ENCODE measurements around the gene HSPA1L. TPM values are rescaled to one million over a fixed set of nuclear protein-coding genes. Genes with fewer than 3 reads are reported as not detected.

The HSPA1L gene
- polyA plus RNA-seq, 1 donor from 2014 or later: 2.6 TPM

GRCh38 chr6:31827286-31828079 lies 12.4 kb upstream of the HSPA1L start, which contains the start of gene HSPA1B:
Gene HSPA1B (plus strand): TSS chr6:31827738. CDS start chr6:31827951, 213 bp downstream.
- Histone ChIP-seq H3K79me2 (replicated peaks; ENCODE audit: insufficient read depth, low read length) (peaks cover 26% of the 10 kb centered on the region), H4K20me1 (ENCODE audit: insufficient read depth) (no peaks in the 10 kb centered on the region), H3F3A (ENCODE audit: insufficient read depth, low read length, poor library complexity, severe bottlenecking) (peaks cover 3% of the 10 kb centered on the region), H3K27me3 (ENCODE audit: insufficient read depth, low read depth, low read length) (no peaks in the 10 kb centered on the region), H3K9me2 (ENCODE audit: insufficient read depth, low read length) (no peaks in the 10 kb centered on the region), H3K9ac (ENCODE audit: low read length) (peak within 1 kb of the TSS; percentile 70), H3K4me2 (ENCODE audit: low read length) (peak within 1 kb of the TSS; percentile 89), H3K4me3 (ENCODE audit: low read length) (peak within 1 kb of the TSS; percentile 69), H3K9me3 (ENCODE audit: low read length) (no peaks in the 10 kb centered on the region), H2AFZ (ENCODE audit: low read depth, low read length) (peak within 1 kb of the TSS; percentile 69), H3K27ac (ENCODE audit: low read length) (peak within 1 kb of the TSS; percentile 80), H3K36me3 (ENCODE audit: insufficient read depth, low read length) (no peaks in the 10 kb centered on the region)
- TF ChIP-seq CTCF (IDR thresholded peaks at IDR 0.05; ENCODE audit: poor library complexity, severe bottlenecking) (no peak), REST (IDR thresholded peaks at IDR 0.05; ENCODE audit: borderline replicate concordance) (peak; percentile 77), SMC3 (conservative IDR thresholded peaks at IDR 0.05; ENCODE audit: poor library complexity) (peak; percentile 19), EP300 (conservative IDR thresholded peaks at IDR 0.05; ENCODE audit: poor library complexity, severe bottlenecking) (no peak), EZH2 (IDR thresholded peaks at IDR 0.05; ENCODE audit: borderline replicate concordance, insufficient read depth, low read length, poor library complexity, severe bottlenecking) (no peak), RAD21 (conservative IDR thresholded peaks at IDR 0.05) (no peak), POLR2AphosphoS5 (IDR thresholded peaks at IDR 0.05) (peak; percentile 99), MXI1 (conservative IDR thresholded peaks at IDR 0.05; ENCODE audit: poor library complexity, severe bottlenecking) (peak; percentile 69), TAF1 (IDR thresholded peaks at IDR 0.05; ENCODE audit: low read depth) (peak; percentile 86)

- peak overlapping the region; percentile 63 for H3K9ac ChIP-seq (ENCODE audit: low read length)
These were observed 11.8 kb upstream of the HSPA1L start for GRCh38 chr6:31826793-31827285.

More at GRCh38 chr6:31826793-31827285, 11.8 kb upstream of the HSPA1L start:
- no peaks in the 10 kb centered on the region for H3K9me2 ChIP-seq (ENCODE audit: insufficient read depth, low read length)
- no peaks in the 10 kb centered on the region for H3K27me3 ChIP-seq (ENCODE audit: insufficient read depth, low read depth, low read length)
- H3K9me3 ChIP-seq (ENCODE audit: low read length): no peaks in the 10 kb centered on the region
- H2AFZ ChIP-seq (ENCODE audit: low read depth, low read length): peak overlapping the region; percentile 69
- peak overlapping the region; percentile 69 for H3K4me3 ChIP-seq (ENCODE audit: low read length)
- peaks cover 24% of the 10 kb centered on the region for H3K79me2 ChIP-seq (replicated peaks; ENCODE audit: insufficient read depth, low read length)
- H3K27ac ChIP-seq (ENCODE audit: low read length): peak overlapping the region; percentile 80
- H3K36me3 ChIP-seq (ENCODE audit: insufficient read depth, low read length): no peaks in the 10 kb centered on the region
- no peaks in the 10 kb centered on the region for H4K20me1 ChIP-seq (ENCODE audit: insufficient read depth)
- TF ChIP-seq EZH2 (IDR thresholded peaks at IDR 0.05; ENCODE audit: borderline replicate concordance, insufficient read depth, low read length, poor library complexity, severe bottlenecking) (no peak), CTCF (IDR thresholded peaks at IDR 0.05; ENCODE audit: poor library complexity, severe bottlenecking) (no peak), MXI1 (conservative IDR thresholded peaks at IDR 0.05; ENCODE audit: poor library complexity, severe bottlenecking) (no peak), POLR2AphosphoS5 (IDR thresholded peaks at IDR 0.05) (no peak), TAF1 (IDR thresholded peaks at IDR 0.05; ENCODE audit: low read depth) (no peak), EP300 (conservative IDR thresholded peaks at IDR 0.05; ENCODE audit: poor library complexity, severe bottlenecking) (no peak), SMC3 (conservative IDR thresholded peaks at IDR 0.05; ENCODE audit: poor library complexity) (no peak), RAD21 (conservative IDR thresholded peaks at IDR 0.05) (no peak), REST (IDR thresholded peaks at IDR 0.05; ENCODE audit: borderline replicate concordance) (no peak)
- H3K4me2 ChIP-seq (ENCODE audit: low read length): peak overlapping the region; percentile 89
- peaks cover 3% of the 10 kb centered on the region for H3F3A ChIP-seq (ENCODE audit: insufficient read depth, low read length, poor library complexity, severe bottlenecking)
